ENCODE data around the gene ZNF568.

DNA sequence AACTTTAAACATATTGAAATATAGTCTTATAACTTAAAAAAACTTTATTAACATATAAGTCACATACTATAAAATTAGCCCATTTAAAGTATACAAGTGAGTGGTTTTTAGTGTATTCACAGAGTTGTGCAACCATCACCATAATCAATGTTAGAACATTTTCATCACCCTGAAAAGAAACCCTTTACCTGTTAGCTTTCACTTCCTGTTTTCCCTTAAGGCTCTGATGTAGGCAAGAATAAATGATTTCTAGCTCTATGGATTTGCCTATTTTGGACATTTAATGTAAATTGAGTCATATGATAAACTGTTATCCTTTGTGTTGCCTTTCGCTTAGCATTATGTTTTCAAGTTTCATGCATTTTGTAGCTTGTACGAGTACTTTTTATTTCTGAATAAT, 15.6 kb downstream of the ZNF568 start:
- no peak for TF ChIP-seq SIN3A (IDR thresholded peaks at IDR 0.05; ENCODE audit: borderline replicate concordance, insufficient read depth, low read length)
- TF ChIP-seq TAF1 (IDR thresholded peaks at IDR 0.05; ENCODE audit: borderline replicate concordance, insufficient read depth, low read length) = no peak
- TF ChIP-seq, protein P1, sequence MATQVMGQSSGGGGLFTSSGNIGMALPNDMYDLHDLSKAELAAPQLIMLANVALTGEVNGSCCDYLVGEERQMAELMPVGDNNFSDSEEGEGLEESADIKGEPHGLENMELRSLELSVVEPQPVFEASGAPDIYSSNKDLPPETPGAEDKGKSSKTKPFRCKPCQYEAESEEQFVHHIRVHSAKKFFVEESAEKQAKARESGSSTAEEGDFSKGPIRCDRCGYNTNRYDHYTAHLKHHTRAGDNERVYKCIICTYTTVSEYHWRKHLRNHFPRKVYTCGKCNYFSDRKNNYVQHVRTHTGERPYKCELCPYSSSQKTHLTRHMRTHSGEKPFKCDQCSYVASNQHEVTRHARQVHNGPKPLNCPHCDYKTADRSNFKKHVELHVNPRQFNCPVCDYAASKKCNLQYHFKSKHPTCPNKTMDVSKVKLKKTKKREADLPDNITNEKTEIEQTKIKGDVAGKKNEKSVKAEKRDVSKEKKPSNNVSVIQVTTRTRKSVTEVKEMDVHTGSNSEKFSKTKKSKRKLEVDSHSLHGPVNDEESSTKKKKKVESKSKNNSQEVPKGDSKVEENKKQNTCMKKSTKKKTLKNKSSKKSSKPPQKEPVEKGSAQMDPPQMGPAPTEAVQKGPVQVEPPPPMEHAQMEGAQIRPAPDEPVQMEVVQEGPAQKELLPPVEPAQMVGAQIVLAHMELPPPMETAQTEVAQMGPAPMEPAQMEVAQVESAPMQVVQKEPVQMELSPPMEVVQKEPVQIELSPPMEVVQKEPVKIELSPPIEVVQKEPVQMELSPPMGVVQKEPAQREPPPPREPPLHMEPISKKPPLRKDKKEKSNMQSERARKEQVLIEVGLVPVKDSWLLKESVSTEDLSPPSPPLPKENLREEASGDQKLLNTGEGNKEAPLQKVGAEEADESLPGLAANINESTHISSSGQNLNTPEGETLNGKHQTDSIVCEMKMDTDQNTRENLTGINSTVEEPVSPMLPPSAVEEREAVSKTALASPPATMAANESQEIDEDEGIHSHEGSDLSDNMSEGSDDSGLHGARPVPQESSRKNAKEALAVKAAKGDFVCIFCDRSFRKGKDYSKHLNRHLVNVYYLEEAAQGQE (IDR thresholded peaks at IDR 0.05; ENCODE audit: insufficient read depth in 1 of 2, low read depth in 2 of 2, low read length in 2 of 2) = no peak
- TF ChIP-seq POLR2AphosphoS5 (IDR thresholded peaks at IDR 0.05; ENCODE audit: low read depth, low read length) = no peak
- TF ChIP-seq FOXP2 (optimal IDR thresholded peaks at IDR 0.05; ENCODE audit: borderline replicate concordance, extremely low read depth, extremely low read length, insufficient read depth) = no peak
